Neural progenitor cell (in vitro differentiated cells): Measurements from ENCODE around the gene CSTA. TPM values are rescaled to one million over a fixed set of nuclear protein-coding genes. Genes with fewer than 3 reads are reported as not detected.

Experiments
- DNase-seq: peaks from one replicate; pipeline ENCODE4 v3.0.0-alpha.2; 2016; ENCODE audit warnings: low spot score
- H2AFZ ChIP-seq: fragments of 200-600 bp; sonication (generic); replicated peaks from 2 replicates; pipeline ENCODE4 v1.6.1; 2016; ENCODE audit warnings: antibody characterized with exemption
- H3F3A ChIP-seq: fragments of 200-600 bp; sonication (generic); 2 replicates; pipeline ENCODE4 v1.6.1; 2016; ENCODE audit warnings: antibody characterized with exemption, low read depth
- H3K27ac ChIP-seq: fragments of 200-600 bp; sonication (generic); 2 replicates; pipeline ENCODE4 v1.5.1; 2016; ENCODE audit warnings: mild to moderate bottlenecking
- H3K27me3 ChIP-seq: fragments of 200-600 bp; sonication (generic); 2 replicates; pipeline ENCODE4 v1.6.1; 2016; ENCODE audit warnings: mild to moderate bottlenecking, moderate library complexity
- H3K36me3 ChIP-seq: fragments of 200-600 bp; sonication (generic); 2 replicates; pipeline ENCODE4 v1.5.1; 2016
- H3K4me1 ChIP-seq: fragments of 200-600 bp; sonication (generic); 2 replicates; pipeline ENCODE4 v1.6.1; 2016; ENCODE audit warnings: mixed run types
- H3K4me2 ChIP-seq: fragments of 200-600 bp; sonication (generic); 2 replicates; pipeline ENCODE4 v1.6.1; 2016
- H3K4me3 ChIP-seq: fragments of 200-600 bp; sonication (generic); 2 replicates; pipeline ENCODE4 v1.5.1; 2016
- H3K79me2 ChIP-seq: fragments of 200-600 bp; sonication (generic); 2 replicates; pipeline ENCODE4 v1.6.1; 2016; ENCODE audit warnings: low read depth
- H3K9ac ChIP-seq: fragments of 200-600 bp; sonication (generic); 2 replicates; pipeline ENCODE4 v1.6.1; 2016
- H3K9me3 ChIP-seq: fragments of 200-600 bp; sonication (generic); 2 replicates; pipeline ENCODE4 v1.5.1; 2016; ENCODE audit warnings: low read depth
- H4K20me1 ChIP-seq: fragments of 200-600 bp; sonication (generic); 2 replicates; pipeline ENCODE4 v1.6.1; 2016; ENCODE audit warnings: low read depth
- H3K27ac Mint-ChIP-seq: 3 replicates; pipeline ENCODE4 v1.8.0; 2021; ENCODE audit warnings: mixed read lengths
- H3K27me3 Mint-ChIP-seq: 2 replicates; pipeline ENCODE4 v1.8.0; 2022; ENCODE audit warnings: low read depth, mild to moderate bottlenecking, inconsistent platforms, moderate library complexity, mixed read lengths; ENCODE audit not compliant: insufficient read depth
- H3K36me3 Mint-ChIP-seq: 3 replicates; pipeline ENCODE4 v1.8.0; 2021; ENCODE audit warnings: mixed read lengths
- H3K4me1 Mint-ChIP-seq: 3 replicates; pipeline ENCODE4 v1.8.0; 2021; ENCODE audit warnings: mixed read lengths
- H3K4me3 Mint-ChIP-seq: 3 replicates; pipeline ENCODE4 v1.8.0; 2021; ENCODE audit warnings: mild to moderate bottlenecking, moderate library complexity, mixed read lengths
- H3K9me3 Mint-ChIP-seq: 3 replicates; pipeline ENCODE4 v1.8.0; 2020; ENCODE audit warnings: mixed read lengths
- CTCF ChIP-seq: fragments of 200-600 bp; sonication (generic); IDR thresholded peaks from 2 replicates; pipeline ENCODE4 v1.5.1; 2017; ENCODE audit warnings: antibody characterized with exemption, mild to moderate bottlenecking
- EZH2 ChIP-seq: fragments of 200-600 bp; sonication (generic); IDR thresholded peaks from 2 replicates; pipeline ENCODE4 v1.6.1; 2017; ENCODE audit warnings: antibody characterized with exemption, mild to moderate bottlenecking, moderate library complexity
- EZH2phosphoT487 ChIP-seq: fragments of 200-600 bp; sonication (generic); IDR thresholded peaks from 2 replicates; pipeline ENCODE4 v1.6.1; 2017; ENCODE audit warnings: antibody characterized with exemption
- total RNA-seq: library from RNA; depleted of rRNA; stranded (reverse); fragments of >200 nt; gene quantifications from 2 replicates; pipeline ENCODE4 v1.2.3, GENCODE V29; 2015; ENCODE audit warnings: low replicate concordance

The CSTA gene
- total RNA-seq, 1 donor from 2014 or later: not detected

DNA sequence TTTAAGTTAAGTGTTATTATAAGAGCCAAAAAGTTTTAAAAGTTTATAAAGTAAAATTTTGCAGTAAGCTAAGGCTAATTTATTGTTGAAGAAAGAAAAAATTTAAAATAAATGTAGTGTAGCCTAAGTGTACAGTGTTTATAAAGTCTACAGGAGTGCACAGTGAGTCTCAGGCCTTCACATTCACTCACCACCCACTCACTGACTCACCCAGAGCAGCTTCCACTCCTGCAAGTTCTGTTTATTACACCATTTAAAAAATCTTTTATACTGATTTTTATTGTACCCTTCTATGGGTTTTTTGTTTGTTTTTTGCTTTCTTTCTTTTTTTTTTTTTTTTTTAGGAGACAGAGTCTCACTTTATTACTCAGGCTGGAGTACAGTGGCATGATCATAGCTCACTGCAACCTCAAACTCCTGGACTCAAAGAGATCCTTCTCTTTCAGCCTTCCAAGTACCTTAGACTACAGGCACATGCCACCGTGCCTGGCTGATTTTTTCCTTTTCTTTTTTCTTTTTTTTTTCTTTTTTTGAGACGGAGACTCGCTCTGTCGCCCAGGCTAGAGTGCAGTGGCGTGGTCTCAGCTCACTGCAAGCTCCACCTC, 25.9 kb downstream of the CSTA start:
- no peak overlapping the region for H3K4me3 ChIP-seq
- H3K4me3 Mint-ChIP-seq: no peak overlapping the region
- no peak overlapping the region for H3K4me2 ChIP-seq
- no peaks in the 10 kb centered on the region for H3K9me3 ChIP-seq
- no peaks in the 10 kb centered on the region for H3K4me1 ChIP-seq
- no peaks in the 10 kb centered on the region for H4K20me1 ChIP-seq
- no peaks in the 10 kb centered on the region for H3K79me2 ChIP-seq
- no peak overlapping the region for H3K9ac ChIP-seq
- H3K27ac ChIP-seq: no peak overlapping the region
- H3K27me3 ChIP-seq: no peaks in the 10 kb centered on the region
- no peaks in the 10 kb centered on the region for H3K36me3 ChIP-seq
- DNase-seq: no peak
- H2AFZ ChIP-seq: no peak overlapping the region
- no peaks in the 10 kb centered on the region for H3K27me3 Mint-ChIP-seq
- H3F3A ChIP-seq: no peaks in the 10 kb centered on the region
- H3K36me3 Mint-ChIP-seq: no peaks in the 10 kb centered on the region
- H3K27ac Mint-ChIP-seq: no peak overlapping the region
- H3K9me3 Mint-ChIP-seq: no peaks in the 10 kb centered on the region
- H3K4me1 Mint-ChIP-seq: no peaks in the 10 kb centered on the region
- no peak for TF ChIP-seq CTCF
- no peak for TF ChIP-seq EZH2
- TF ChIP-seq EZH2phosphoT487: no peak

GRCh38 chr3:122351612-122352011, 26.6 kb downstream of the CSTA start:
- H3K36me3 ChIP-seq: no peaks in the 10 kb centered on the region
- H3K4me1 ChIP-seq: no peaks in the 10 kb centered on the region
- Mint-ChIP-seq H3K27me3 (no peaks in the 10 kb centered on the region), H3K4me3 (no peak overlapping the region), H3K4me1 (no peaks in the 10 kb centered on the region), H3K9me3 (no peaks in the 10 kb centered on the region), H3K36me3 (no peaks in the 10 kb centered on the region), H3K27ac (no peak overlapping the region)
- H3K27me3 ChIP-seq: no peaks in the 10 kb centered on the region
- no peak overlapping the region for H3K9ac ChIP-seq
- H3F3A ChIP-seq: no peaks in the 10 kb centered on the region
- H4K20me1 ChIP-seq: no peaks in the 10 kb centered on the region
- no peaks in the 10 kb centered on the region for H3K79me2 ChIP-seq
- no peaks in the 10 kb centered on the region for H3K9me3 ChIP-seq
- TF ChIP-seq EZH2phosphoT487: no peak
- TF ChIP-seq CTCF: no peak
- H3K4me3 ChIP-seq: no peak overlapping the region
- H3K27ac ChIP-seq: no peak overlapping the region
- H3K4me2 ChIP-seq: no peak overlapping the region
- H2AFZ ChIP-seq: no peak overlapping the region
- no peak for DNase-seq

GRCh38 chr3:122353215-122353614, 28.2 kb downstream of the CSTA start:
- no peaks in the 10 kb centered on the region for H3K36me3 ChIP-seq
- no peaks in the 10 kb centered on the region for H3K4me1 ChIP-seq
- H3K9me3 Mint-ChIP-seq: no peaks in the 10 kb centered on the region
- no peak overlapping the region for H3K4me3 Mint-ChIP-seq
- no peaks in the 10 kb centered on the region for H3K9me3 ChIP-seq
- TF ChIP-seq EZH2 (no peak), EZH2phosphoT487 (no peak), CTCF (no peak)
- H3K4me1 Mint-ChIP-seq: no peaks in the 10 kb centered on the region
- no peak overlapping the region for H2AFZ ChIP-seq
- H3K79me2 ChIP-seq: no peaks in the 10 kb centered on the region
- no peak overlapping the region for H3K27ac ChIP-seq
- no peak overlapping the region for H3K9ac ChIP-seq
- no peaks in the 10 kb centered on the region for H3K27me3 ChIP-seq
- H4K20me1 ChIP-seq: no peaks in the 10 kb centered on the region
- no peak overlapping the region for H3K4me2 ChIP-seq
- no peaks in the 10 kb centered on the region for H3K27me3 Mint-ChIP-seq
- H3F3A ChIP-seq: no peaks in the 10 kb centered on the region
- H3K4me3 ChIP-seq: no peak overlapping the region
- DNase-seq: no peak
- H3K36me3 Mint-ChIP-seq: no peaks in the 10 kb centered on the region
- no peak overlapping the region for H3K27ac Mint-ChIP-seq
